Glutamatergic neuron (in vitro differentiated cells): ENCODE data around the gene CATSPERE. TPM values are rescaled to one million over a fixed set of nuclear protein-coding genes. Genes with fewer than 3 reads are reported as not detected.

Source experiments
- DNase-seq: peaks from one replicate; pipeline ENCODE4 v3.0.0; 2022
- H3K27ac Mint-ChIP-seq: one replicate; pipeline ENCODE4 v1.8.0; 2020; ENCODE audit warnings: mild to moderate bottlenecking, mixed read lengths, inconsistent platforms; ENCODE audit not compliant: unreplicated experiment
- H3K27me3 Mint-ChIP-seq: one replicate; pipeline ENCODE4 v1.8.0; 2020; ENCODE audit warnings: mild to moderate bottlenecking, moderate library complexity, mixed read lengths, inconsistent platforms; ENCODE audit not compliant: unreplicated experiment
- H3K36me3 Mint-ChIP-seq: one replicate; pipeline ENCODE4 v1.8.0; 2020; ENCODE audit warnings: mild to moderate bottlenecking, mixed read lengths, inconsistent platforms; ENCODE audit not compliant: unreplicated experiment
- H3K4me1 Mint-ChIP-seq: one replicate; pipeline ENCODE4 v1.8.0; 2020; ENCODE audit warnings: mild to moderate bottlenecking, low read depth, mixed read lengths, inconsistent platforms; ENCODE audit not compliant: unreplicated experiment
- H3K4me3 Mint-ChIP-seq: one replicate; pipeline ENCODE4 v1.8.0; 2020; ENCODE audit warnings: mild to moderate bottlenecking, mixed read lengths, inconsistent platforms; ENCODE audit not compliant: unreplicated experiment
- H3K9me3 Mint-ChIP-seq: one replicate; pipeline ENCODE4 v1.8.0; 2020; ENCODE audit warnings: mild to moderate bottlenecking, moderate library complexity, mixed read lengths, inconsistent platforms; ENCODE audit not compliant: unreplicated experiment
- total RNA-seq: library from RNA; stranded (reverse); fragmentation: NEBNext Ultra II Directional; extraction: Animal tissue kit (Norgen Biotek cat#: 25700); gene quantifications from one replicate; pipeline ENCODE4 v1.2.1, GENCODE V29; 2021; ENCODE audit not compliant: unreplicated experiment
- TF ChIP-seq, protein P1 (sequence below): fragments of 200-600 bp; sonication (generic); IDR thresholded peaks from one replicate; pipeline ENCODE4 v1.5.0; 2021; ENCODE audit not compliant: partially characterized antibody, unreplicated experiment

CATSPERE gene
- total RNA-seq, 1 donor from 2014 or later, result 0.59 TPM

DNA sequence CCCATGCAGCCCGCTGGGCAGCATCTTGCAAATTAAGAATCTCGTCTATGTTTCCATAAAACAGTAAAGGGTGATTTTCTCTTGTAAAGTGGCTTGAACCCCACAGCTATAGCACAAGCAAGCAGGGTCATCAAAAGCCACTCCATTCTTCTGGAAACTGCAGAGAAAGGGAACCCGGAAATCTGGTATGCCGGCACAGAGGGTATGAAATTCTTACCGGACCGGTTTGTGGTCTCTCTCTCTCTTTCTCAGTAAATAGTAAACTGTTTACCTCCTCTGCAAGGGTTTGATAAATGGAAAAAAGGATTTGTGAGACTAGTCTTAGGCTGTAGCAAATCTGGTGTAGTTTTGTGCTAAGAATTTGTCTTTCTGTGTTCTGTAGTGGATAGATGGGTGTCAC, 6.7 kb upstream of the CATSPERE start:
- no peak overlapping the region for H3K4me3 Mint-ChIP-seq
- peaks cover 4% of the 10 kb centered on the region for H3K36me3 Mint-ChIP-seq
- peaks cover 4% of the 10 kb centered on the region for H3K9me3 Mint-ChIP-seq
- no peak overlapping the region for H3K27ac Mint-ChIP-seq
- peaks cover 10% of the 10 kb centered on the region for H3K27me3 Mint-ChIP-seq
- TF ChIP-seq, protein P1, sequence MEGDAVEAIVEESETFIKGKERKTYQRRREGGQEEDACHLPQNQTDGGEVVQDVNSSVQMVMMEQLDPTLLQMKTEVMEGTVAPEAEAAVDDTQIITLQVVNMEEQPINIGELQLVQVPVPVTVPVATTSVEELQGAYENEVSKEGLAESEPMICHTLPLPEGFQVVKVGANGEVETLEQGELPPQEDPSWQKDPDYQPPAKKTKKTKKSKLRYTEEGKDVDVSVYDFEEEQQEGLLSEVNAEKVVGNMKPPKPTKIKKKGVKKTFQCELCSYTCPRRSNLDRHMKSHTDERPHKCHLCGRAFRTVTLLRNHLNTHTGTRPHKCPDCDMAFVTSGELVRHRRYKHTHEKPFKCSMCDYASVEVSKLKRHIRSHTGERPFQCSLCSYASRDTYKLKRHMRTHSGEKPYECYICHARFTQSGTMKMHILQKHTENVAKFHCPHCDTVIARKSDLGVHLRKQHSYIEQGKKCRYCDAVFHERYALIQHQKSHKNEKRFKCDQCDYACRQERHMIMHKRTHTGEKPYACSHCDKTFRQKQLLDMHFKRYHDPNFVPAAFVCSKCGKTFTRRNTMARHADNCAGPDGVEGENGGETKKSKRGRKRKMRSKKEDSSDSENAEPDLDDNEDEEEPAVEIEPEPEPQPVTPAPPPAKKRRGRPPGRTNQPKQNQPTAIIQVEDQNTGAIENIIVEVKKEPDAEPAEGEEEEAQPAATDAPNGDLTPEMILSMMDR, result no peak
- no peak for DNase-seq
- peaks cover 11% of the 10 kb centered on the region for H3K4me1 Mint-ChIP-seq

DNA sequence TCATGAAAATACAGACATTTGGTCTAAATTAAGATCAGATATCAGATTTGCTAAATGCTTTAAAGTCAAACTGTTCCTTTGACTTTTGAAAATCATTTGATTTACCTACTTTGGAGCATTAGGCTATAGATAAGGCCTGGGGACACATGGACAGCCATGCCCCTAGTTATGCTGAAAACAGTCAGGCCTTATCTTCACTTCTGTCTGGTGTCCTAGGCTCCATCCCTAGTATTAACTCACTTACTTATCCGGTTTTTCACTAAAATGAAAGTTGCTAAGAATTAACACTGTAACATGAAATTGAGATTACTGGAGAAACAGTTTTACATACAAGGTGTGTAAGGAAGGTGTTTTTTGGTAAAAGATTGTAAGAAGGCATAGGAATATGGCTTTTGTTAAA, 4.5 kb upstream of the CATSPERE start:
- TF ChIP-seq, protein P1, result no peak
- Mint-ChIP-seq H3K4me3 (no peak overlapping the region), H3K36me3 (peaks cover 4% of the 10 kb centered on the region), H3K4me1 (peaks cover 1% of the 10 kb centered on the region), H3K27ac (no peak overlapping the region), H3K9me3 (peaks cover 2% of the 10 kb centered on the region), H3K27me3 (peaks cover 6% of the 10 kb centered on the region)
- no peak for DNase-seq

GRCh38 chr1:244458781-244459180, 2.3 kb upstream of the CATSPERE start:
- TF ChIP-seq, protein P1, result no peak
- Mint-ChIP-seq H3K4me3 (no peak overlapping the region), H3K36me3 (peaks cover 4% of the 10 kb centered on the region), H3K27ac (no peak overlapping the region), H3K27me3 (peaks cover 3% of the 10 kb centered on the region), H3K9me3 (no peaks in the 10 kb centered on the region), H3K4me1 (peaks cover 1% of the 10 kb centered on the region)
- DNase-seq, result no peak

- DNase-seq, result no peak
- Mint-ChIP-seq H3K27ac (no peak overlapping the region), H3K9me3 (no peaks in the 10 kb centered on the region), H3K4me3 (no peak overlapping the region), H3K36me3 (no peaks in the 10 kb centered on the region), H3K4me1 (peaks cover 1% of the 10 kb centered on the region), H3K27me3 (no peaks in the 10 kb centered on the region)
- TF ChIP-seq, protein P1, result no peak
Measured at GRCh38 chr1:244460197-244460596, 876 bp upstream of the CATSPERE start.

- H3K9me3 Mint-ChIP-seq, result no peaks in the 10 kb centered on the region
- DNase-seq, result no peak
- TF ChIP-seq, protein P1, result no peak
- H3K36me3 Mint-ChIP-seq, result no peaks in the 10 kb centered on the region
- no peak overlapping the region for H3K4me3 Mint-ChIP-seq
- no peak overlapping the region for H3K27ac Mint-ChIP-seq
- no peaks in the 10 kb centered on the region for H3K27me3 Mint-ChIP-seq
- H3K4me1 Mint-ChIP-seq, result no peaks in the 10 kb centered on the region
Measured at GRCh38 chr1:244466724-244467123, 5.7 kb downstream of the CATSPERE start.
